HG03066 (cell line): ENCODE results near the gene MIPEP.
"Not testable (repeated sequence)": the region's sequence is repeated elsewhere in the genome, so short reads cannot be mapped to it uniquely, and the experiment has no call there.

Experiments
- ATAC-seq: cut with Tn5 transposase; IDR thresholded peaks from one replicate; pipeline ENCODE4 v1.9.1; 2021; ENCODE audit warnings: low read depth; ENCODE audit not compliant: unreplicated experiment

Gene MIPEP

GRCh38 chr13:23752111-23753001 lies 136.8 kb downstream of the MIPEP start:
- ATAC-seq = peak; percentile 71

- ATAC-seq = no peak
Observed at GRCh38 chr13:23751195-23751594, 138.0 kb downstream of the MIPEP start.

GRCh38 chr13:23750383-23751121 lies 138.6 kb downstream of the MIPEP start:
- no peak for ATAC-seq

GRCh38 chr13:23749288-23749873 lies 139.8 kb downstream of the MIPEP start:
- ATAC-seq = no peak

- ATAC-seq = no peak
Observed at GRCh38 chr13:23748109-23748990, 140.8 kb downstream of the MIPEP start.

GRCh38 chr13:23746141-23746540 lies 143.1 kb downstream of the MIPEP start:
- ATAC-seq = not testable (repeated sequence)

- no peak for ATAC-seq
Observed at GRCh38 chr13:23744315-23744714, 144.9 kb downstream of the MIPEP start.

GRCh38 chr13:23743278-23744076 lies 145.7 kb downstream of the MIPEP start:
- ATAC-seq = no peak

- ATAC-seq = no peak
Observed at GRCh38 chr13:23741879-23742510, 147.2 kb downstream of the MIPEP start.

- ATAC-seq = no peak
Observed at GRCh38 chr13:23740002-23740401, 149.2 kb downstream of the MIPEP start.

- no peak for ATAC-seq
Observed at GRCh38 chr13:23739596-23739995, 149.6 kb downstream of the MIPEP start.

GRCh38 chr13:23736541-23736940 lies 152.7 kb downstream of the MIPEP start:
- no peak for ATAC-seq

GRCh38 chr13:23735329-23735728 lies 153.9 kb downstream of the MIPEP start:
- no peak for ATAC-seq

- no peak for ATAC-seq
Observed at GRCh38 chr13:23731709-23732108, 157.5 kb downstream of the MIPEP start.

- ATAC-seq = no peak
Observed at GRCh38 chr13:23730251-23730650, 158.9 kb downstream of the MIPEP start.

- ATAC-seq = no peak
Observed at GRCh38 chr13:23729531-23729930, 159.7 kb downstream of the MIPEP start.

GRCh38 chr13:23728807-23729206 lies 160.4 kb downstream of the MIPEP start:
- ATAC-seq = no peak

GRCh38 chr13:23725922-23726321 lies 163.3 kb downstream of the MIPEP start:
- no peak for ATAC-seq
